Dedifferentiated amniotic fluid mesenchymal stem cell (primary cell): Measurements from ENCODE around the gene STK25.
"Not testable (repeated sequence)": the region's sequence is repeated elsewhere in the genome, so short reads cannot be mapped to it uniquely, and the experiment has no call there.

Experiments used
- DNase-seq: peaks from one replicate; pipeline ENCODE4 v3.0.0-alpha.2; 2016; ENCODE audit errors: extremely low spot score

Gene STK25

DNA sequence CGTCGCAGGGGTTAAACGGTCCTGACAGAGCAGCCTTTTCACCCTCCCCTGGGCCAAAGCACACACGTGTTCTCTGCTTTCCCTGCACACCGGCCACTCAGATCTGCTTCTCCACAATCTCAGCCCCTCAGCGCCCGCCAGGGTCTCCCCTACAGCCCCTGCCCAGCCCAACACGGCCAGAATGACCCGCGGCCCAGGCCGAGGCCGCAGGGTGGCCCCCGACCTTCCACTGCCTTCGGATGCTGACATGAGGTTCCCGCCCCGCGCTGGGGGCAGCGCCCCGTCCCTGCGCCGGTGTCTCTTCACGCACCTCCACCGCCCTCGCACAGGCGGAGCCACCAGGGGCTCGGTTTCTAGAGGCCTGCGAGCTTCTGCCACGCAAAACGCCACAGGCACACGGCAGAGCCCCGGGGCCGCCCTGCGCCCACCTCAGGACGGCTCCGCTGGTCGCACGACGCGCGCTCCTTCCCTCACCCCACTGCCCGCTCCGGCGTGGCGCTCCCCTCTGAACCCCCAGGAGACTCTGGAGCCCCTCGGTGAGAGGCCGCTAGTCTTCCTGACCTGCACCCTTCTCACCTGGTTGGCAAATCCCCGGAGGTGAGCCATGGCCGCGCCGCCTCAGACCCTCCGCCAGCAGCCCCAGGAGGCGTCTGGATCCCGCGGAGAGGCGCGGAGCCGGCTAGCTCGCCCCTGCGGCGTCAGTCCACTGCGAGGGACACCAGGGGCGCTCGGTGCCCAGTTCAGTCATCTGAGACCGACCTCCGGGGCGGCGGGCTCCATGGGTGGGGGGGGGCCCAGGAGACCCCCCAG is 749 bp downstream of the STK25 start:
- DNase-seq, result peak; percentile 34

DNA sequence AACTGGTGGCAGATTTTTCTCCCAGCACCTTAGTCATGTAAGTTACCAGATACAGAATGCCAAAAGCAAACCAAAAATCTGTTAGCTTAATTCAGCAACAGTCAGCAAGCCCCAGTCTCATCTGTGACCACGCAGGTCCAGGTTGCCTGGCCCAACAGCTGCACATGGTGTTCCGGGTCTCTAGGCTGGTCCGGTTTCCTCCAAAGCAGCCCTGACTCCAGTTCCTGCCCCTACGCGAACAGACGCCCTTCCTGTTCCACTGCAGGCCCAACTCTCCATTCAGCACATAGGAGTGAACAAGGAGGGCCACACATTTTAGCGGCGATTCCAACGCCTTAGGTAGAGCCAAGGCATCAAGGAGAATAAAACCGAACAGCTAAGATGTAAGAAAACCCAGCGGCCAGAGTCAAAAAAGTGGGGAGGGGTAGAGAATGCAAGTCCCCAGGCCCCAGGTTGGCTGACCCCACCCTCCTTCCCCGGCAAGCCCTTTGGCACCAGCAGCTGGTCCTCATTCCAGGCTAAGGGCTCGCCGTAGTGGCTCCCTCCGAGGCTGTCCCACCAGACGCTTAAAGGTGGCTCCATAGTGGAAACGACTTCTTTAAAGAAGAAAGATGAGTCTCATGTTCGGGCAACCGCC is 1.5 kb downstream of the STK25 start:
- DNase-seq, result no peak

DNA sequence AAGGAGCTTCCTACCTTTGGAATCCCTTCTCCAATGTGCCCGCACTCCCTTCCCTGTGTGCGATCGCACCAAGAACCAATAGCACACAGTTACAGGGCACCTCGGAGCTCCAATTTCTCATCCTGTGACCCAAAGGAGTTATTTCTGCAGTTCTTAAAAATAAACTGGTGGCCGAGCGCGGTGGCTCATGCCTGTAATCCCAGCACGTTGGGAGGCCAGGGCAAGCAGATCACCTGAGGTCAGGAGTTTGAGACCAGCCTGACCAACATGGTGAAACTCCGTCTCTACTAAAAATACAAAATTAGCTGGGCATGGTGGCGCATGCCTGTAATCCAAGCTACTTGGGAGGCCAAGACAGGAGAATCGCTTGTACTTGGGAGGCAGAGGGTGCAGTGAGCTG is 2.1 kb downstream of the STK25 start:
- not testable (repeated sequence) for DNase-seq

DNA sequence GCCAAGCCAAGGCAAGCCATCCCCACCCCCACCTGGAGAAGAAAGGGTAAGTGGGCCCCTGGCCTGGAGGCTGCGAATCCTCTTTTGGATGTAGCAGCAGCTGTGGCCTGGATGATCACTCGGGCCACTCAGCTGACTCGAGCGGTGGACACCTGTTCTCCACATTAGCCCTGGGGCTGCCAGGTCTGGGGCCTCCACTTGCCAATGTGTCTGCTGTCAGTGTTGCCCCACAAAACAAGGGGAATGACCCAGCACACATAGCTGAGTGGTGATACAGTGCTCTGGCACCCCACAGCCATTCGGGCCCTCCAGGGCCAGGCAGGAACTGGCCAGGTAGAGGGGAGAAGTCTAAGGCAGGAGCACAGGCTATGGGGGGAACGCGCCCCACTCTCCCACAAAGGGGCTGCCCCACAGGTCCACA is 2.6 kb downstream of the STK25 start:
- DNase-seq, result no peak

DNA sequence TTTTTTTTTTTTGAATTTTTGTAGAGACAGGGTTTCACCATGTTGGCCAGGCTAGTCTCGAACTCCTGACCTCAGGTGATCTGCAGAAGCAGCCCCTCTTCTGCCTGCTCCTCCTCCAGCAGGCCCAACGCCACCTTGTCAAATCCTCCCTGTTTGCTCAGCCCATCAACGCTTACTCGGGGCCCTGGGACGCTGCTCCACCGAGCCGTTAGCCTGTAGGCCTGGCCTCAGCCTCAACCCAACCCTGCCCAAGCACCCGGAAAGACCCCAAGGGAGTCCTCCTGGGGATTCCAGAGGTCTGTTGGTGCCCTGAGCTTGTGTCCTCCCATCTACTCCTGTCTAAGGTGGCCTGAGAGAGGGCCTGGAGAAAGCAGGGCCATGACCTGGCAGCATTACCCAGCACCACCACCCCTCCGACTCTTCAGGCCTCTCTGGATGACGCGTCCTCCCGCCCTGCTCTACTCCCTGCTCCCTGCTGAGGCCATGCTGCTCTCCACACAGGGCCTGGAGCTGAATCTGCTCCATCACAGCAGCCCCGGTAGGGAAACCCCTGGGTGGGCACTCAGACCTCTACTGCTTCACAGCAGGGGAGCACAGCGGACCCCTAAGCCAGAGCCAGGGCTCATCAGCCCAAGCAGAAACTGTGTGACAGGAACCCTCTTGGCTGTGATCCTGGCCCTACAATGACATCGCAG is 3.2 kb downstream of the STK25 start:
- DNase-seq, result no peak

DNA sequence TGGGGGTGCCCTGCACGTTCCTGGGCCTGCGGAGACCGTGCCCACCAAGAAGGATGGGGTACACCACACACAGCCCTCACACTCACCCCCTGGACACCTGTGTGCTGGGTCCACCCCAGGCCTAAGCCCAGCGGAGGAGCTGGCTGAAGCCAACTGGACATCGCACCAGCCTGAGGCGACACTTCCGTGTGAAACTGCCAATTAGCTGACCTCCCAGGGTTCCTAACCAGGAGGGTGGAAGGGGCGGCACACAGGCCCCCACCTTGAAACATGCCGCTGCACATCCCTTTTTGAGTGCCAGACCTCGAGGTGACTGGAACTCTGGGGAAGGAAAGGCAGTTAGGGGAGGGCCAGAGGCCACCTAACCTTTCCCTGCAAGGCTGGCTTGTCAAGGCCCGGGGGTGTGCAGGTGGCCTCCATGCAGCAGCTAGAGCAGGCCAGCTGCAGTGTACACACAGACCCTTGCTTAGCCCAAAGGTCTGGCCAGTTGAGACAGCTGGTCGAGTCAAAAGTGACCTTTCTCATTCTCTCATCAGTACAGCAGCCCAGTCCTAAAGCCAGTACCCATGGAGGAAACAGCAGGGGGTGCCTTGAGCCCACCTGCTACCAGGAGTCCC is 4.5 kb downstream of the STK25 start:
- DNase-seq, result no peak

DNA sequence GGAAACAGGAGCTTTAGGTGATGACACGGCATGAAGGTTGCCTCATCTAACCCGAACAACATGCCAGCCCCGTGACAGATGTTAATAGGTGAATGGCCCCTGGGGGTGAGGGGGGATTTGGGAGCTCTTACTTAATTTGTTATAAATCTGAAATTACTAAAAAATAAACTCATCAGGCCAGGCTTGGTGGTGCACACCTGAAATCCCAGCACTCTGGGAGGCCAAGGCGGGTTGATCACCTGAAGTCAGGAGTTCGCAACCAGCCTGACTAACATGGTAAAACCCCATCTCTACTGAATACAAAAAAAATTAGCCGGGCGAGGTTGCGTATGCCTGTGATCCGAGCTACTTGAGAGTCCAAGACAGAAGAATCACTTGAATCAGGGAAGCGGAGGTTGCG is 6.1 kb downstream of the STK25 start:
- no peak for DNase-seq

DNA sequence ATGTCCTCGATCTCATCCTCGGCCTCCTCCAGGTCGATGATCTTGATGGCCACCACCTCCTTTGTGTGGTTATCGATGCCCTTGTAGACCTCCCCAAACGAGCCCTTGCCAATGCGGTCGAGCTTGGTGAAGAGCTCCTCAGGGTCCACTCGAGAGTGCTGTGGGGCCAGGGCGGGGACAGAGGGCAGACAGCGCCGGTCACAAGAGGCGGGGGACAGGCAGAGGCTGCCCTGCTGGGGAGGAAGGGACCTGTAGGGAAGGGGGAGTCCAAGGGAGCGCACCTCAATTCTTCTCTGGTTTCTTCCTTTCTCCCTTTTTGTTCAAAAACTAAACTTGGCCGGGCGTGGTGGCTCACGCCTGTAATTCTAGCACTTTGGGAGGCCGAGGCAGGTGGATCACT is 6.8 kb downstream of the STK25 start:
- no peak for DNase-seq

DNA sequence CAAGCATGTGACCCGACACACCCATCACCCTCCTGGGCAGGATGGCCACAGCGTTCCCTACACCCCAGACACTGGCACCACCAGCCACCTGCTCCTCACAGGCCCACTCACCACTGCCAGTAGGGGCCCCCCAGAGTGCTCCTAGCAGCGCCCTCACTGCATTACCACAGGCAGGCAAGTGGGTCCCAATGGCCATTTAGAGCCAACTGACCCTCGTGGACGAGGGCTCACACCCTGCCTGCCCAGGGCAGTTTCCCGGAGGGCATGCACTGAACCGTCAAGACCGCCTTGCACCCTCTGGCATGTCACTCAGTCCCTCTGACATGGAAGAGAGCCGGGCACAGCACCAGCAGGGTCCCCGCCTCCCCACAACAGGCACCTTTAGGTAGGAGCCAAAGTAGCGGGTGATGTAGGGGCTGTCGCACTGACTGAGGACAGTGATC is 7.3 kb downstream of the STK25 start:
- DNase-seq, result no peak

DNA sequence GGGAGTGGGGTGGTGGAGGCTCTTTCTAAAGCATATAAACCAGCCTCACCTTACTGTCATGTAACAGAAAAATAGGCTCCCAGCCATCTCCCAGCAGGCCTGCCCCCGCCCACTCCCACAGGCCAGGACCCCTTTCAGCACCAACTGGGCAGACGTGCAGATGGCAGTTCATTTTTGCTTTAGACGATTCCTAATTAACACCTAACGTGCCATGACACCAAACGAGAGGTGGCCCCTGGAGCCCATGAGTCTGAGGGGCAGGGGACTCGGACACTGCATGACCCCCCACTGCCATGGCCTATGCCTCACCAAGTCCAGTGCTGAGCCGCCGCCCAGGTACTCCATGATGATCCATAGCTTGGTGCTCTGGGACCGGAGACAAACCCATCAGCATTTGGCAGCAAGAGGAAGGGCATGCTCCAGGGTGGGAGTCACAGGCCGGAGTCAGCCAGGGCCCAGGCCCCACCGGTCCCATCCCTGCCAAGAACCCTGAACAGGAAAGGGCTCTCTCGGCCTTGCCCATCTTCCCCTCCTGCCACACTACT is 7.9 kb downstream of the STK25 start:
- no peak for DNase-seq

DNA sequence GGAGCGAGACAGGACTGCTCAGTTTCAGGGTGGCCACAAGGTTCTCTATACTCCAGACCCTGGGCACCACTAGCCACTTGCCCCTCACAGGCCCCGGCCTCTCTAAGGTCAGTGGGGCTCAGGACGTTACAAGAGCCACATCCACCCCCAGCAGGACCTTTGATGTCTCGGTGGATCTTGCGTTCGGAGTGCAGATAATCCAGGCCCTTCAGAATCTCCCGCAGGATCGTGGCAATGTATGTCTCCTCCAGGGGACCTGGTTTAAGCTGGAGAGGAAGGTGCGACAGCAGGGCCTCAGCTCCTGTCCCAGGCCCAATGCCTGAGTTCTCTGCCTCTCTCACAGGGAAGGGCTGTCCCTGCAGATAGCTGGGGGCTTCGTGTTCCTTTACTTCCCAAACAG is 8.4 kb downstream of the STK25 start:
- DNase-seq, result no peak

DNA sequence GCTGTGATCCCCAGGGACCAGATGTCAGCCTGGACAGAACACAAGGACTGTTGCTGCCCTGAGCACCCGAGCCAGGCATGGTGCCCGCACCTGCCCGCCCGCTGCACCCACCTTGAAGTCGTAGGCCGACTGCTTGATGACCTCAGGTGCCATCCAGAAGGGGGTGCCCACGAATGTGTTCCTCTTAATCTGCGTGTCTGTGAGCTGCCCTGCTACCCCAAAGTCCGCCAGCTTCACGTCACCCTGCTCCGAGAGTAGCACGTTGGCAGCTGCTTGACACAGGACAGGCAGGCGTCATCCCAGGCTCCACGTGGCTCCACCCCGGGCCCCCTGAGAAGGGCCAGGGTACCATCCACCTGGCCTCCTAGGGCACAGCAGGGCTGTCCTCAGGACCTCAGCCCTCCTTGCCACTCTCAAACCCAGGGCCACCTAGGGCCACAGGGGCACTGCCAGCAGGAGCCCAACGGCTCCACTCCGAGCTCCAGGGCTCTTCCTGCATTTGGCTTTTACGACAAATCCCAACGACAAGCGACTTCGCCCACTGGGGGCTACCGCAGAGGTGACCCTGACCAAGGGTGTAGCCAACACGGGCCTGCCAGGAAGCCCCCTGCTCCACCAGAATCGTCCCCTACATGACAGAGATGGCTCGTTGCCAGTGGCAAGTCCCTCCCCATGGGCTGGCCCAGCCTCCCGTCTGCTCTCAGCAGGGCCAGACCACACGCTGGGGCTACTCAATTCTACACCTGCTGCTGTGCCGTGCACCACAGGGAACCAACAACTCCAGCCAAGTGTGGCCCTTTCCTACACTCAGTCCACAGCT is 9.0 kb downstream of the STK25 start:
- DNase-seq, result no peak

DNA sequence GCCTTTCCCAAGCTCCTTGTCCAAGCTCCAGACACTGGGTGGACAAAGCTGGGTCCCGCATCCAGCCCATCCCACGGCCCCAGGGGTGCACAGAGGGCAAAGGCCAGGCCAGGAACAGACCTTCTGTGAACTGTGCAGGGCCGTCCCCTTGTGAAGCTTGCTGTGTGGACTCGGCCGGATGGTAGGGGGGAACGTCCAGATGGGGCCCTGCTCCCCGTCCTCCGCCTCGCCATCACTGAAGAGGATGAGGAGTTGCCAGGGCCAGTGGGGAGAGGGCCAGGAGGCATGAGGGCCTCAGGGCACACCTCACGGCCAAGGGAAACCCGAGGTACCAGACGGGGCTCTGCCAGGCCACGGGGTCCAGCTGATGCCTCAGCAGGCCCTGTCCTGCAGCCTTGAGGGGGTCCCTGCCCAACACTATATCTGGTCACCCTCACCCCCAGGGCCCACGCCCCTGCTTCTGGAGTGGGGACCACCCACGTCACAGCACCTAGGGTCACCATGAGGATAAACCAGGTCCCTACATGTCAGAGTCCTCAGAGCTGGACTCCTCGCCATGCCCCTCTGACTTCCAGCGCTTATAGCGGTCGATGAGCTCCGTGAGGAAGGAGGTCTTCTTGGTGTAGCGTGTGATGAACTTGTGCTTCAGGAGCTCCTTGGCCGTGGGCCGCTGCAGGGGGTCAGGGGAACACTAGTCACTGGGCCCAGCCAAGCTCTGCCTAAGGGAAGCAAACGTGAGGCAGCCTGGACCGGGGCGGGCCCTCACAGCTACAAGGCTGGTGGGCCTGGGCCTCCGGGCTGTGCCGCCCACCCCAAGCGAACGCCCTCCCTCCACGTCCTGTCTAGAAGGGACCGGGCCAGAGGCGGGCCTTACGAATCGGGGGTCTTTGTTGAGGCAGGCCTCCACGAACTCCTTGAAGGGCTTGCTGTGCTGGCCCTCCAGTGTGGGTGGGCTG is 10.0 kb downstream of the STK25 start:
- DNase-seq, result no peak

DNA sequence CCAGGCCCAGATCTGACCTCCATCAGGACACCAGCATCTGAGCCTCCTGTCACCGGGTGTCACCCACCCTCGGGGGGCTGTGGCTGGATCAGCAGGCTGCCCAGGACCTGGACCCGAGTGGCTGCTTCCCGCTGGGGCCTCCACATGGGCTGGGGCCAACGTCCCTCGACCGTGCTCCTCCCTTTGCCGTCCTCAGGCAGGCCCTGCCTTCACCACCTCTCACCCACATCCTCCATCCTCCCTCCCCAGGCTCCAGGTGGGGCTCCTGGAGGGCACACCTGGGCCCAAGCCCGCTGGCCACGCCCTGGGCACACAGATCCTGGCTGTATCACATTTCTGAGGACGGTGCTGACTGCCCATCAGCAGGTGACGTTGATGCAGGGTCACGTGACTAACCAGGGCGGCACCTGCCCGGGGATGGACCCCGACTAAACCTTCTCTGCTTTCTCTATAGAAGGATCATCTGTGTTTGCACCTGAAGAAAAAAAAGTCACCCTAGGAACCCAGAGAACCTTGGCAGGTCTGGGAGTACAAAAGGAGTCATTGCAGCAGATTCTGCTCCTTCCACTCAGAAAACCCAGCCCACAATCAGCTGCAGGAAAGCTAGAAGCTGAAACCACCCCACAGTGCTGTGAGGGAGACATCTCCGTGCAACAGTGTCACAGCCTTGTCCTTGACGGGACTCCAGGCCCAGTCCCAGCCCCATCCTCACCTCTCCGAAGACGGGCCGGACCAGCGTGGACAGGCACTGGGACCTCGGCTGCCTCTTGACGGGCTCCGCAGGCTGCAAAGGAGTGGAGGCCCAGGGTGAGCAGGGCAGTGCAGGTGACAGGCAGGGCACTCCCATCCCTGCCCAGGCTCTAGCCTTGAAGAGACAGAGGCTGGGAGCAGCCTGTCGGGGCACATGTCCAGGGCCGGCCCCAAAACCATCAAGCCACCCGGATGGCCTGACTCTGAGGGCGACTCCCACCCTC is 11.2 kb downstream of the STK25 start:
- no peak for DNase-seq

DNA sequence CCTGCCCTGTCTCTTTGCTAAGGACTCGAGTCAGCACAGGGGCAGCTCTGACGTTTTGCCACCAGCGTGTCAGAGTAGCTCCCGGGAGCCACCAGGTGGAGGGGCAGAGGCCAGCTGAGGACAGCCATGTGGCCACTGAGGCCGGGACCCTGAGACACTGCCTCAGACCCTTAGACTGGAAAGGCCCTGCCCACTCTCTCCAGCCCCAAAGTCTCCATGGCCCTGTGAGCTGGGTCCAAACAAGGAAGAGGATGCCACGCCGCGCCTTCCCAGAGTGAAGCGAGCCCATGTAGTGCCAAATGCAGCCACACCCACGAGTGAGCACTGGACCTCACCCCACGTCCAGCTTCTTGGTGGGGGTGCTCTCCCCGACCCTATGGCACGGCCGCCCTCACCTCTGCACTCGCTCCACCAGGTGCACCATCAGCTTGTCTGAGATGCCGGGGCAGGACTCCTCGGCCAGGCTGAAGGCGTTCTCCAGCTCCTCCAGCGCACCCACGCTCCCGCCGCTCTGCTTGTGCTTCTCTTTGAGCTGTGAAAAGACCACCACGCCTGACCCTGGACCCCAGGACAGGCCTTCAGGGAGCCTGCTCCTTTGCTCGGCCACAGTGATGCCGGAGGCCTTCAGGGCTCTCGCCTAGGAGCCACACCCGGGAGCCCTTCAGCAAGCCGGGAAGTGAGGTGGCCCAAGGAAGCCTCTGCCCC is 12.2 kb downstream of the STK25 start:
- DNase-seq, result no peak

DNA sequence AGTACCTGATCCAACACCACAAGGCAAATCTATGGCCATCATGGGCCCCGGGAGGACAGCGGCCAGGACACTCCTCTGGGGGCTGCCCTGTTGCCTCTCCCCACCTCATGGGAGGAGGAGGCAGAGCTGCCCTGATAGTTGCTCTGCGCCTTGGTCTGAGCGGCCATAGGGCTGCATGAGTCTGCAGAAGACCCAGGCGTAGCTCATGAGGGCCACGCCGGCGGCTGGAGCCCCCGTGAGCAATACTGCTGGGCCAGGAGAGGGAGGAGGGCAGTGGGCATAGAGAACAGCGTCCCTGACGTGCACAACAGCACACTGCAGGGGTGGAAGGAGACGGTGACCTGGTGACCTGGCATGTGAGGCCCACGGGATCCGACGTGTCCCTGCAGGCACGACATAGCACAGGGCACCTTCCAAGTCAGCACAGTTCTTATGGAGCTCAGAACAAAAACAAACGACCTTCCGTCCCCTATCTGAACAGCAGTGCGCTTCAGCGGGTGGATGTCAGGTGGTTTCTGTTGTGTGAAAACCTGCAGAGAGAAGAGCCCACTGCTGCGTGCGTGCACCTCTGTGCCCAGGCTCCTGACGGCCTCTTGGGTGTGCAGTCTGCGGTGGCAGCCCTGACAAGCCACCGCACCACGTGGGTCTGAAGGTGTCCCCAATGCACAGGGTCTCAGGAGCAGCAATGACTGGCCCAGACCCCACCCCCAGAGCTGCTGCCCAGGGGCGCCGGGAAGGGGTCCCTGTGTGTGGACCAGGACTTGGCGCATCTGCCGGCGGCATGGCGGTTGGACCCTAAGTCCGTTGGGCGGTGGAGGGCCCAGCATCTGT is 13.0 kb downstream of the STK25 start:
- DNase-seq, result no peak

DNA sequence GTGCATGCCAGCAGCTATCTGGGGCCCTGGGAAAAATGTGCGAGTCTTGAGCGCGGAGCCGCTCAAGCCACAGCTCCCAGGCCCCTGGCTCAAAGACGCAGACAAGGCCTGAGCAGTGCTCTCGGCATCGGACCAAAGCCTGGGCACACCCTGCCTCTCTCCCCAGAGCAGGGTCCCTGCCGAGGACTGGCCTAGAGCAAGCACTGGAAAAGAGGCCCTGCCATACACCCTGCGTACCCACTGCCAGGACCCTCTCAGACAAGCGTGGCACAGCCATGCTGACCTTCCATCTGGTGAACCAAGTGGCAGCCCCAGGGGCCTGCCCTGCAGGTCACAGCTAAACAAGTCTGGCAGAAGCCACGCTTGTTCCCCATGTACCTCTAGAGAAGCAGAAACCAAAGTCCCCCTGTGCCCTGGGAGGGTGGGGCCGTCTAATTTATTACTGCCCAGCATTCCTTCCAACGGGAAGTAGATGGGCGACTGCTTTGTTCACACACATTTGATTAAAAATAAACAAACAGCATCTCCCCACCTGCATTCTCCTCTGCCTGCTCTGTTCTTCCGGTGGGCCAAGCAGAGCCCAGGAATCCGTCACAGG is 14.0 kb downstream of the STK25 start:
- DNase-seq, result no peak
